ENCODE data around the gene HPGDS.
"Not testable (repeated sequence)": the region's sequence is repeated elsewhere in the genome, so short reads cannot be mapped to it uniquely, and the experiment has no call there.

The HPGDS gene

DNA sequence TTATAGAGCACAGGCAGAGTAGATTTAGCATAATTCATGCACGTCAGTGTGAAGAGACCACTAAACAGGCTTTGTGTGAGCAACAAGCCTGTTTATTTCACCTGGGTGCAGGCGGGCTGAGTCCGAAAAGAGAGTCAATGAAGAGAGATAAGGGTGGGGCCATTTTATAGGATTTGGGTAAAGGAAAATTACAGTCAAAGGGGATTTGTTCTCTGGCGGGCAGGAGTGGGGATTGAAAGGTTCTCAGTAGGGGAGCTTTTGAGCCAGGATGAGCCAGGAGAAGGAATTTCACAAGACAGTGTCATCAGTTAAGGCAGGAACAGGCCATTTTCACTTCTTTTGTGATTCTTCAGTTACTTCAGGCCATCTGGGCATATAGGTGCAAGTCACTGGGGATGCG lies 40.3 kb upstream of the HPGDS start:
- not testable (repeated sequence) for H4K20me1 ChIP-seq (ENCODE audit: insufficient read depth, low read length); H3K27ac ChIP-seq (ENCODE audit: low read depth, low read length, poor library complexity, severe bottlenecking); H3K27me3 ChIP-seq (ENCODE audit: insufficient read depth, low read length); H3K4me2 ChIP-seq (ENCODE audit: low read length); H3K4me3 ChIP-seq (ENCODE audit: low read depth, low read length, poor library complexity, severe bottlenecking); H3K79me2 ChIP-seq (ENCODE audit: insufficient read depth, low read length); H3K9me3 ChIP-seq (ENCODE audit: low read length); H2AFZ ChIP-seq (ENCODE audit: low read length); H3K4me1 ChIP-seq (ENCODE audit: insufficient read depth, low read length, severe bottlenecking); H3F3A ChIP-seq (ENCODE audit: insufficient read depth, low read length); H3K9me2 ChIP-seq (ENCODE audit: low read depth, low read length); H3K9ac ChIP-seq (ENCODE audit: low read length); H3K36me3 ChIP-seq (ENCODE audit: insufficient read depth, low read length)

DNA sequence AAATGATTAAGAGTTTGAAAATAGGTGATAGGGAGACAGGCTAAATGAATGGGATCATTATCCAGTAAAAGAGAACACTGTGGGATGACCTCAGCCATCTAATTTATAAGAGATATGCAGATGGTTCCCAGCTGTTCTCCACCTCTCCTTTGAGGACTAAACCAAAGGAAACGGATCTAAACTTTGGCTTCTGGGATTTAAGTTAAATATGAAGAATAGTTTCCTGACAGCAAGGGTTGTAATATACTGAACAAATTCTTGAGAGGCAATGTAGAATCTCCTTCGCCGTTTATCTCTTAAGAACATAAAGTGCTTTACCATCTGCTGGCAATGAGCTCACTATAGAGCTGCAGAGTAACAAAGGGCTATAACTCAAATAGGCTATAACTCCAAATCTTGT lies 35.4 kb upstream of the HPGDS start:
- no peak overlapping the region for H3K9ac ChIP-seq (ENCODE audit: low read length)
- H3K4me2 ChIP-seq (ENCODE audit: low read length) = no peak overlapping the region
- no peaks in the 10 kb centered on the region for H3K27me3 ChIP-seq (ENCODE audit: insufficient read depth, low read length)
- H3K9me3 ChIP-seq (ENCODE audit: low read length) = no peaks in the 10 kb centered on the region
- H3K4me1 ChIP-seq (ENCODE audit: insufficient read depth, low read length, severe bottlenecking) = no peaks in the 10 kb centered on the region
- H2AFZ ChIP-seq (ENCODE audit: low read length) = no peak overlapping the region
- no peak overlapping the region for H3K4me3 ChIP-seq (ENCODE audit: low read depth, low read length, poor library complexity, severe bottlenecking)
- no peaks in the 10 kb centered on the region for H3F3A ChIP-seq (ENCODE audit: insufficient read depth, low read length)
- TF ChIP-seq, protein P1, sequence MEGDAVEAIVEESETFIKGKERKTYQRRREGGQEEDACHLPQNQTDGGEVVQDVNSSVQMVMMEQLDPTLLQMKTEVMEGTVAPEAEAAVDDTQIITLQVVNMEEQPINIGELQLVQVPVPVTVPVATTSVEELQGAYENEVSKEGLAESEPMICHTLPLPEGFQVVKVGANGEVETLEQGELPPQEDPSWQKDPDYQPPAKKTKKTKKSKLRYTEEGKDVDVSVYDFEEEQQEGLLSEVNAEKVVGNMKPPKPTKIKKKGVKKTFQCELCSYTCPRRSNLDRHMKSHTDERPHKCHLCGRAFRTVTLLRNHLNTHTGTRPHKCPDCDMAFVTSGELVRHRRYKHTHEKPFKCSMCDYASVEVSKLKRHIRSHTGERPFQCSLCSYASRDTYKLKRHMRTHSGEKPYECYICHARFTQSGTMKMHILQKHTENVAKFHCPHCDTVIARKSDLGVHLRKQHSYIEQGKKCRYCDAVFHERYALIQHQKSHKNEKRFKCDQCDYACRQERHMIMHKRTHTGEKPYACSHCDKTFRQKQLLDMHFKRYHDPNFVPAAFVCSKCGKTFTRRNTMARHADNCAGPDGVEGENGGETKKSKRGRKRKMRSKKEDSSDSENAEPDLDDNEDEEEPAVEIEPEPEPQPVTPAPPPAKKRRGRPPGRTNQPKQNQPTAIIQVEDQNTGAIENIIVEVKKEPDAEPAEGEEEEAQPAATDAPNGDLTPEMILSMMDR (IDR thresholded peaks at IDR 0.05; ENCODE audit: low read length) = no peak
- TF ChIP-seq EZH2 (IDR thresholded peaks at IDR 0.05; ENCODE audit: borderline replicate concordance, low read length) = no peak
- H4K20me1 ChIP-seq (ENCODE audit: insufficient read depth, low read length) = no peaks in the 10 kb centered on the region
- H3K27ac ChIP-seq (ENCODE audit: low read depth, low read length, poor library complexity, severe bottlenecking) = no peak overlapping the region
- H3K36me3 ChIP-seq (ENCODE audit: insufficient read depth, low read length) = no peaks in the 10 kb centered on the region
- no peaks in the 10 kb centered on the region for H3K79me2 ChIP-seq (ENCODE audit: insufficient read depth, low read length)
- no peaks in the 10 kb centered on the region for H3K9me2 ChIP-seq (ENCODE audit: low read depth, low read length)

DNA sequence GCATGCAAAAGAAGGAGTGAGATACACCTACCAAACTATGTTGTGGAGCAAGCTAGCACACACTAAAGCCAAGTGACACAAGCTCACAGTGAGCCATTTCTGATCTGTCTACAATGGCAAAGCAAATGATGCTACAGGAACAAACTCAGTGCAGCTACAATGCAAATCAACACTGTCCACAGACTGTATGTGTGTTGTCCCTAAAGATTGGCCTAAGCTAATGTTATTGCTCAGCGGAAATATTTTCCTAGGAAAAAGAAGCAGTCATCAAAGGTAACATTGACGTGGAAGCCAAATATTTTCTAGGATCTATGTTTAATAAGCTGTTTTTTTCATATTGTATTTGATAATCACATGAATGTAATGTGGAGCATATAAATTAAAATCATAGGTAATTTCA lies 34.7 kb upstream of the HPGDS start:
- no peaks in the 10 kb centered on the region for H4K20me1 ChIP-seq (ENCODE audit: insufficient read depth, low read length)
- no peaks in the 10 kb centered on the region for H3K9me3 ChIP-seq (ENCODE audit: low read length)
- H3K27me3 ChIP-seq (ENCODE audit: insufficient read depth, low read length) = no peaks in the 10 kb centered on the region
- TF ChIP-seq, protein P1 (IDR thresholded peaks at IDR 0.05; ENCODE audit: low read length) = no peak
- no peak for TF ChIP-seq EZH2 (IDR thresholded peaks at IDR 0.05; ENCODE audit: borderline replicate concordance, low read length)
- H2AFZ ChIP-seq (ENCODE audit: low read length) = no peak overlapping the region
- H3K36me3 ChIP-seq (ENCODE audit: insufficient read depth, low read length) = no peaks in the 10 kb centered on the region
- H3F3A ChIP-seq (ENCODE audit: insufficient read depth, low read length) = no peaks in the 10 kb centered on the region
- H3K9ac ChIP-seq (ENCODE audit: low read length) = no peak overlapping the region
- H3K27ac ChIP-seq (ENCODE audit: low read depth, low read length, poor library complexity, severe bottlenecking) = no peak overlapping the region
- no peak overlapping the region for H3K4me3 ChIP-seq (ENCODE audit: low read depth, low read length, poor library complexity, severe bottlenecking)
- no peaks in the 10 kb centered on the region for H3K79me2 ChIP-seq (ENCODE audit: insufficient read depth, low read length)
- no peaks in the 10 kb centered on the region for H3K9me2 ChIP-seq (ENCODE audit: low read depth, low read length)
- no peaks in the 10 kb centered on the region for H3K4me1 ChIP-seq (ENCODE audit: insufficient read depth, low read length, severe bottlenecking)
- no peak overlapping the region for H3K4me2 ChIP-seq (ENCODE audit: low read length)

DNA sequence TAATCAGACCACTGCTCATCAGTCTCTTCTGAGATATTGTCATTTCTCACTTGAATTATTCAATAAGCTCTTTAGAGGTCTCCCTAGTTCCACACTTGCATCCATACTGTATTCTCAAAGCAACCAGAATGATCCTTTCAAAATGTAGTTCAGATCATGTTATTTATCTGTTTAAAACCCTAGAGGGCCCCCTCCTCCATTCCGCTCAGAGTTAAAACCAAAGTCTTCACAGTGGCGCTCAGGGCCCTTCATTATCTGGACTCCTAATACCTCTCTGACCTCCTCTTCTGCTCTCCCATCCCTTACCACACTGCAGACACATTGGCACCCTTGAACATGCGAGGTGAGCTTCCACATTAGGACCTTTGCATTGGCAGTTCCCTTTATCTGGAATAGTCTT lies 32.7 kb upstream of the HPGDS start:
- Histone ChIP-seq H3K79me2 (ENCODE audit: insufficient read depth, low read length) (no peaks in the 10 kb centered on the region), H2AFZ (ENCODE audit: low read length) (no peak overlapping the region), H3K27ac (ENCODE audit: low read depth, low read length, poor library complexity, severe bottlenecking) (no peak overlapping the region), H3K36me3 (ENCODE audit: insufficient read depth, low read length) (no peaks in the 10 kb centered on the region), H4K20me1 (ENCODE audit: insufficient read depth, low read length) (no peaks in the 10 kb centered on the region), H3K9me2 (ENCODE audit: low read depth, low read length) (no peaks in the 10 kb centered on the region), H3K9ac (ENCODE audit: low read length) (no peak overlapping the region), H3K4me2 (ENCODE audit: low read length) (no peak overlapping the region), H3K4me3 (ENCODE audit: low read depth, low read length, poor library complexity, severe bottlenecking) (no peak overlapping the region), H3K27me3 (ENCODE audit: insufficient read depth, low read length) (no peaks in the 10 kb centered on the region), H3K4me1 (ENCODE audit: insufficient read depth, low read length, severe bottlenecking) (no peaks in the 10 kb centered on the region), H3F3A (ENCODE audit: insufficient read depth, low read length) (no peaks in the 10 kb centered on the region), H3K9me3 (ENCODE audit: low read length) (no peaks in the 10 kb centered on the region)
- TF ChIP-seq, protein P1 (IDR thresholded peaks at IDR 0.05; ENCODE audit: low read length) = no peak
- TF ChIP-seq EZH2 (IDR thresholded peaks at IDR 0.05; ENCODE audit: borderline replicate concordance, low read length) = no peak
